CD8-positive, alpha-beta memory T cell (primary cell): ENCODE measurements around the gene HCRTR1. TPM values are rescaled to one million over a fixed set of nuclear protein-coding genes. Genes with fewer than 3 reads are reported as not detected.
A peak's percentile ranks its signal among the peaks of the same experiment; 100 is the strongest.

Experiments
- CTCF ChIA-PET: fragments of 350-600 bp; sonication (Branson Sonifier 250); formaldehyde crosslinking; loops from one replicate; lab custom pipeline; 2021; ENCODE audit warnings: antibody characterized with exemption; lab: Charles Lee
- POLR2A ChIA-PET: fragments of 350-600 bp; sonication (Branson Sonifier 250); formaldehyde crosslinking; loops from one replicate; lab custom pipeline; 2021; ENCODE audit warnings: antibody characterized with exemption; lab: Charles Lee
- DNase-seq, 5 donors: peaks; one replicate each; pipeline versions ENCODE4 v3.0.0 to v3.0.0-alpha.2; 2020 to 2022; ENCODE audit warnings: mixed read lengths in 1 of 5
- H3K27ac ChIP-seq: one replicate; pipeline ENCODE4 v1.7.0; 2013; ENCODE audit warnings: low read depth, mild to moderate bottlenecking, low read length, moderate library complexity
- H3K27me3 ChIP-seq: 2 replicates; pipeline ENCODE4 v1.7.0; 2013; ENCODE audit warnings: low read length, mild to moderate bottlenecking; ENCODE audit not compliant: insufficient read depth, poor library complexity, severe bottlenecking
- H3K36me3 ChIP-seq: 2 replicates; pipeline ENCODE4 v1.7.0; 2013; ENCODE audit warnings: mild to moderate bottlenecking, low read length, moderate library complexity; ENCODE audit not compliant: insufficient read depth
- H3K4me1 ChIP-seq: 2 replicates; pipeline ENCODE4 v1.7.0; 2013; ENCODE audit warnings: mild to moderate bottlenecking, low read length, moderate library complexity; ENCODE audit not compliant: insufficient read depth
- H3K4me3 ChIP-seq: 2 replicates; pipeline ENCODE4 v1.7.0; 2013; ENCODE audit warnings: mild to moderate bottlenecking, low read length
- H3K9me3 ChIP-seq: 2 replicates; pipeline ENCODE4 v1.7.0; 2013; ENCODE audit warnings: mild to moderate bottlenecking, low read length
- H3K27ac Mint-ChIP-seq, 8 donors: one replicate each; pipeline ENCODE4 v1.8.0; 2020 to 2021; ENCODE audit warnings: mixed read lengths in 8 of 8, mild to moderate bottlenecking in 6 of 8, inconsistent platforms in 3 of 8, moderate library complexity in 3 of 8
- H3K27me3 Mint-ChIP-seq, 2 donors: one replicate each; pipeline ENCODE4 v1.8.0; 2020 to 2021; ENCODE audit warnings: mixed read lengths in 2 of 2, mild to moderate bottlenecking in 1 of 2, moderate library complexity in 1 of 2
- H3K36me3 Mint-ChIP-seq, 3 donors: one replicate each; pipeline ENCODE4 v1.8.0; 2020 to 2021; ENCODE audit warnings: mixed read lengths in 3 of 3, inconsistent platforms in 1 of 3, mild to moderate bottlenecking in 1 of 3
- H3K4me1 Mint-ChIP-seq, 3 donors: one replicate each; pipeline ENCODE4 v1.8.0; 2020 to 2021; ENCODE audit warnings: mixed read lengths in 3 of 3, inconsistent platforms in 1 of 3, mild to moderate bottlenecking in 1 of 3
- H3K4me3 Mint-ChIP-seq, 7 donors: one replicate each; pipeline ENCODE4 v1.8.0; 2020 to 2021; ENCODE audit warnings: mixed read lengths in 7 of 7, mild to moderate bottlenecking in 6 of 7, moderate library complexity in 4 of 7, inconsistent platforms in 2 of 7
- H3K9me3 Mint-ChIP-seq, 5 donors: one replicate each; pipeline ENCODE4 v1.8.0; 2020 to 2022; ENCODE audit warnings: mixed read lengths in 5 of 5, mild to moderate bottlenecking in 3 of 5, moderate library complexity in 2 of 5, inconsistent platforms in 1 of 5
- polyA plus RNA-seq: library from polyadenylated mRNA; unstranded; fragments of 300-500 nt; fragmentation: Illumina TruSeq; gene quantifications from one replicate; pipeline ENCODE4 v1.2.3, GENCODE V29; 2021
- total RNA-seq, 2 experiments: library from RNA; stranded (reverse); gene quantifications; one replicate each; pipeline ENCODE4 v1.2.3, GENCODE V29; 2021

Gene HCRTR1
- total and polyA plus RNA-seq, 3 experiments from 2014 or later: not detected

- Mint-ChIP-seq H3K4me1 (peaks cover 5 to 17% (median 8%) of the 10 kb centered on the region in 3 donors), H3K27ac (peak overlapping the region in 1 of 8 donors; percentile 41), H3K27me3 (peaks cover 22 to 39% of the 10 kb centered on the region in 2 donors), H3K9me3 (no peaks in the 10 kb centered on the region), H3K36me3 (peaks cover 0 to under 1% (median 0%) of the 10 kb centered on the region in 3 donors), H3K4me3 (peak overlapping the region in 1 of 7 donors; percentile 40)
- H3K4me3 ChIP-seq: no peak overlapping the region
- H3K4me1 ChIP-seq: no peaks in the 10 kb centered on the region
- no peak for DNase-seq
- peaks cover 23% of the 10 kb centered on the region for H3K27me3 ChIP-seq
- ChIA-PET CTCF (interaction anchor here (0.7 to 1.9 kb wide), 4 partner anchors 8 to 14 kb away, joined by 3 to 9 read pairs (median 4); no protein-coding TSS in a partner anchor), POLR2A (no interaction called here)
- H3K36me3 ChIP-seq: no peaks in the 10 kb centered on the region
- H3K9me3 ChIP-seq: no peaks in the 10 kb centered on the region
- H3K27ac ChIP-seq: no peak overlapping the region
Observed at GRCh38 chr1:31618916-31619846, 1.7 kb downstream of the HCRTR1 start.

- H3K27ac ChIP-seq: no peak overlapping the region
- no peaks in the 10 kb centered on the region for H3K36me3 ChIP-seq
- no peaks in the 10 kb centered on the region for H3K9me3 ChIP-seq
- Mint-ChIP-seq H3K27me3 (peaks cover 22 to 35% of the 10 kb centered on the region in 2 donors), H3K4me1 (peaks cover 11 to 25% (median 15%) of the 10 kb centered on the region in 3 donors), H3K4me3 (no peak overlapping the region), H3K36me3 (peaks cover 0 to 10% (median 0%) of the 10 kb centered on the region in 3 donors), H3K27ac (no peak overlapping the region), H3K9me3 (no peaks in the 10 kb centered on the region)
- ChIA-PET POLR2A (no interaction called here), CTCF (interaction anchor here (1.2 kb wide), 1 partner anchor 10 kb away, joined by 3 read pairs; no protein-coding TSS in a partner anchor)
- H3K27me3 ChIP-seq: peaks cover 20% of the 10 kb centered on the region
- no peak for DNase-seq
- H3K4me3 ChIP-seq: no peak overlapping the region
- H3K4me1 ChIP-seq: no peaks in the 10 kb centered on the region
Observed at GRCh38 chr1:31620631-31621497, 3.4 kb downstream of the HCRTR1 start.

- peaks cover 0 to 15% (median 0%) of the 10 kb centered on the region in 3 donors for H3K36me3 Mint-ChIP-seq
- no peaks in the 10 kb centered on the region for H3K4me1 ChIP-seq
- peaks cover 15% of the 10 kb centered on the region for H3K27me3 ChIP-seq
- no peaks in the 10 kb centered on the region for H3K36me3 ChIP-seq
- no peak for DNase-seq
- H3K4me3 Mint-ChIP-seq: no peak overlapping the region
- H3K9me3 ChIP-seq: no peaks in the 10 kb centered on the region
- ChIA-PET POLR2A (no interaction called here), CTCF (interaction anchor here (1.2 kb wide), 1 partner anchor 9 kb away, joined by 3 read pairs; no protein-coding TSS in a partner anchor)
- no peak overlapping the region for H3K4me3 ChIP-seq
- no peak overlapping the region for H3K27ac Mint-ChIP-seq
- H3K27ac ChIP-seq: no peak overlapping the region
- H3K4me1 Mint-ChIP-seq: peaks cover 11 to 25% (median 15%) of the 10 kb centered on the region in 3 donors
- peaks cover 20 to 29% of the 10 kb centered on the region in 2 donors for H3K27me3 Mint-ChIP-seq
- H3K9me3 Mint-ChIP-seq: no peaks in the 10 kb centered on the region
Observed at GRCh38 chr1:31621498-31621820, 4.0 kb downstream of the HCRTR1 start.

- POLR2A ChIA-PET: no interaction called here
- no peak overlapping the region for H3K27ac Mint-ChIP-seq
- peaks cover 13 to 22% of the 10 kb centered on the region in 2 donors for H3K27me3 Mint-ChIP-seq
- no peaks in the 10 kb centered on the region for H3K36me3 ChIP-seq
- H3K4me1 Mint-ChIP-seq: peaks cover 10 to 20% (median 12%) of the 10 kb centered on the region in 3 donors
- no peaks in the 10 kb centered on the region for H3K4me1 ChIP-seq
- no peak overlapping the region for H3K4me3 ChIP-seq
- peaks cover 9% of the 10 kb centered on the region for H3K27me3 ChIP-seq
- H3K9me3 ChIP-seq: no peaks in the 10 kb centered on the region
- CTCF ChIA-PET: no interaction called here
- DNase-seq: no peak
- H3K36me3 Mint-ChIP-seq: peaks cover 0 to 20% (median 0%) of the 10 kb centered on the region in 3 donors
- H3K9me3 Mint-ChIP-seq: no peaks in the 10 kb centered on the region
- H3K27ac ChIP-seq: no peak overlapping the region
- no peak overlapping the region for H3K4me3 Mint-ChIP-seq
Observed at GRCh38 chr1:31621847-31622730, 4.6 kb downstream of the HCRTR1 start.

GRCh38 chr1:31623365-31623764, 5.9 kb downstream of the HCRTR1 start:
- peaks cover 0 to 33% (median 6%) of the 10 kb centered on the region in 3 donors for H3K36me3 Mint-ChIP-seq
- no peaks in the 10 kb centered on the region for H3K9me3 Mint-ChIP-seq
- no peak overlapping the region for H3K27ac ChIP-seq
- ChIA-PET POLR2A (no interaction called here), CTCF (interaction anchor here (0.9 kb wide), 1 partner anchor 14 kb away, joined by 3 read pairs; no protein-coding TSS in a partner anchor)
- no peak overlapping the region for H3K4me3 ChIP-seq
- H3K36me3 ChIP-seq: peaks cover 6% of the 10 kb centered on the region
- no peak for DNase-seq
- no peak overlapping the region for H3K4me3 Mint-ChIP-seq
- H3K27me3 ChIP-seq: peaks cover 6% of the 10 kb centered on the region
- H3K9me3 ChIP-seq: no peaks in the 10 kb centered on the region
- no peak overlapping the region for H3K27ac Mint-ChIP-seq
- peaks cover 9 to 16% of the 10 kb centered on the region in 2 donors for H3K27me3 Mint-ChIP-seq
- peaks cover 6 to 14% (median 9%) of the 10 kb centered on the region in 3 donors for H3K4me1 Mint-ChIP-seq
- no peaks in the 10 kb centered on the region for H3K4me1 ChIP-seq

- CTCF ChIA-PET: no interaction called here
Observed at GRCh38 chr1:31624309-31624708, 6.8 kb downstream of the HCRTR1 start.

More at GRCh38 chr1:31624309-31624708, 6.8 kb downstream of the HCRTR1 start:
- peak overlapping the region in 1 of 8 donors; percentile 56 for H3K27ac Mint-ChIP-seq
- Histone ChIP-seq H3K27me3 (no peaks in the 10 kb centered on the region), H3K4me1 (no peaks in the 10 kb centered on the region), H3K27ac (no peak overlapping the region), H3K4me3 (no peak overlapping the region), H3K9me3 (no peaks in the 10 kb centered on the region), H3K36me3 (peaks cover 10% of the 10 kb centered on the region)
- no peak for DNase-seq
- peaks cover 0 to 42% (median 8%) of the 10 kb centered on the region in 3 donors for H3K36me3 Mint-ChIP-seq
- no peak overlapping the region for H3K4me3 Mint-ChIP-seq
- H3K9me3 Mint-ChIP-seq: no peaks in the 10 kb centered on the region
- peaks cover 3 to 7% of the 10 kb centered on the region in 2 donors for H3K27me3 Mint-ChIP-seq
- peaks cover 6 to 12% (median 9%) of the 10 kb centered on the region in 3 donors for H3K4me1 Mint-ChIP-seq
- POLR2A ChIA-PET: no interaction called here
